Stimulated activated CD8-positive, alpha-beta memory T cell treated with anti-CD3 and anti-CD28 coated beads, Interleukin-15, amount 100 ng/mL, for 48 hours (primary cell): ENCODE data around the gene SPART.
"Not testable (repeated sequence)": the region's sequence is repeated elsewhere in the genome, so short reads cannot be mapped to it uniquely, and the experiment has no call there.

Source experiments
- DNase-seq, 2 donors: peaks; one replicate each; pipeline ENCODE4 v3.0.0-alpha.2; 2020; ENCODE audit warnings: low read depth in 2 of 2

Gene SPART

GRCh38 chr13:36354842-36355623 is 8.8 kb upstream of the SPART start:
- no peak for DNase-seq

- DNase-seq: no peak
Observed at GRCh38 chr13:36353001-36353400, 6.8 kb upstream of the SPART start.

- no peak for DNase-seq
Observed at GRCh38 chr13:36352350-36352749, 6.2 kb upstream of the SPART start.

- no peak for DNase-seq
Observed at GRCh38 chr13:36347531-36348210, 1.5 kb upstream of the SPART start.

GRCh38 chr13:36345438-36346221 is 564 bp downstream of the SPART start:
- DNase-seq: no peak

- no peak for DNase-seq
Observed at GRCh38 chr13:36344886-36345437, 1.2 kb downstream of the SPART start.

GRCh38 chr13:36344173-36344572 is 2.0 kb downstream of the SPART start:
- DNase-seq: no peak

- no peak for DNase-seq
Observed at GRCh38 chr13:36343766-36344165, 2.4 kb downstream of the SPART start.

- DNase-seq: no peak
Observed at GRCh38 chr13:36342715-36343114, 3.5 kb downstream of the SPART start.

GRCh38 chr13:36341718-36342117 is 4.5 kb downstream of the SPART start:
- no peak for DNase-seq

GRCh38 chr13:36339600-36340155 is 6.5 kb downstream of the SPART start:
- DNase-seq: no peak

GRCh38 chr13:36337938-36338641 is 8.1 kb downstream of the SPART start:
- DNase-seq: no peak

GRCh38 chr13:36332986-36333385 is 13.2 kb downstream of the SPART start:
- no peak for DNase-seq

GRCh38 chr13:36332255-36332654 is 13.9 kb downstream of the SPART start:
- DNase-seq: not testable (repeated sequence)

- no peak for DNase-seq
Observed at GRCh38 chr13:36331280-36331679, 14.9 kb downstream of the SPART start.

GRCh38 chr13:36329361-36329760 is 16.8 kb downstream of the SPART start:
- no peak for DNase-seq

GRCh38 chr13:36328821-36329220 is 17.4 kb downstream of the SPART start:
- no peak for DNase-seq

GRCh38 chr13:36325912-36326311 is 20.3 kb downstream of the SPART start:
- DNase-seq: no peak

- not testable (repeated sequence) for DNase-seq
Observed at GRCh38 chr13:36324881-36325280, 21.3 kb downstream of the SPART start.

GRCh38 chr13:36323951-36324566 is 22.1 kb downstream of the SPART start:
- DNase-seq: no peak

- DNase-seq: no peak
Observed at GRCh38 chr13:36323408-36323807, 22.8 kb downstream of the SPART start.
